K562 (cell line): Measurements from ENCODE around the gene TNFAIP3. TPM values are rescaled to one million over a fixed set of nuclear protein-coding genes. Genes with fewer than 3 reads are reported as not detected.

Experiments
- BMI1 ChIP-seq: fragments of 150-350 bp; IDR thresholded peaks from 2 replicates; pipeline ENCODE4 v1.6.1; 2014; ENCODE audit warnings: low read length
- CSDE1 ChIP-seq, 2 experiments: fragments of 450-650 bp; IDR thresholded peaks; 2 replicates each; pipeline ENCODE4 v1.6.1; 2016; ENCODE audit warnings: mild to moderate bottlenecking in 1 of 2
- FOS ChIP-seq: IDR thresholded peaks from 3 replicates; pipeline ENCODE4 v1.6.1; 2011; ENCODE audit not compliant: insufficient read length; ENCODE audit errors: extremely low read depth
- HNRNPK ChIP-seq: fragments of 200-400 bp; formaldehyde crosslinking; IDR thresholded peaks from one replicate; pipeline ENCODE4 v1.6.1; 2018; ENCODE audit warnings: mild to moderate bottlenecking, low read depth, low read length; ENCODE audit not compliant: poor library complexity, severe bottlenecking
- MYNN ChIP-seq, 2 experiments: sonication (generic); formaldehyde crosslinking in 1 of 2; IDR thresholded peaks; 2 replicates each; pipeline versions ENCODE4 v1.5.0 to v1.6.1; 2016 to 2020; ENCODE audit warnings: antibody characterized with exemption in 1 of 2, missing genetic modification reagents in 1 of 2
- NR2C1 ChIP-seq, 2 experiments: fragments of 450-650 bp; IDR thresholded peaks; 2 replicates each; pipeline ENCODE4 v1.6.1; 2017; ENCODE audit warnings: mild to moderate bottlenecking in 2 of 2, antibody characterized with exemption in 1 of 2, inconsistent platforms in 1 of 2, missing compliant biosample characterization in 1 of 2, missing genetic modification characterization in 1 of 2
- PHB ChIP-seq: fragments of 250-450 bp; sonication (Bioruptor Pico); IDR thresholded peaks from 2 replicates; pipeline ENCODE4 v1.5.0; 2021
- RCOR1 ChIP-seq, 2 experiments: IDR thresholded peaks; 2 replicates each; pipeline ENCODE4 v1.6.1; 2012; ENCODE audit warnings: low read depth in 2 of 2, low read length in 2 of 2, borderline replicate concordance in 1 of 2, improper control_type of control experiment in 1 of 2
- SMARCC2 ChIP-seq: fragments of 450-650 bp; IDR thresholded peaks from 2 replicates; pipeline ENCODE4 v1.6.1; 2017; ENCODE audit warnings: antibody characterized with exemption, moderate library complexity, mild to moderate bottlenecking, low read depth
- SMARCE1 ChIP-seq: fragments of 450-650 bp; IDR thresholded peaks from 2 replicates; pipeline ENCODE4 v1.7.1; 2016; ENCODE audit warnings: mild to moderate bottlenecking
- STAT5B ChIP-seq: fragments of 250-450 bp; sonication (Bioruptor Pico); IDR thresholded peaks from 2 replicates; pipeline ENCODE4 v1.8.0; 2021; ENCODE audit warnings: mild to moderate bottlenecking, inconsistent platforms
- TCF7 ChIP-seq: sonication (generic); IDR thresholded peaks from 2 replicates; pipeline ENCODE4 v1.6.1; 2016; ENCODE audit warnings: antibody characterized with exemption, borderline replicate concordance
- ZNF143 ChIP-seq: sonication (generic); formaldehyde crosslinking; IDR thresholded peaks from 2 replicates; pipeline ENCODE4 v1.9.0; 2022; ENCODE audit warnings: mild to moderate bottlenecking, missing genetic modification reagents
- ZNF212 ChIP-seq: fragments of 450-650 bp; formaldehyde crosslinking; IDR thresholded peaks from 2 replicates; pipeline ENCODE4 v1.4.0; 2020; ENCODE audit warnings: mild to moderate bottlenecking
- ZNF217 ChIP-seq: sonication (generic); formaldehyde crosslinking; IDR thresholded peaks from 2 replicates; pipeline ENCODE4 v1.8.0; 2022; ENCODE audit warnings: mild to moderate bottlenecking, missing genetic modification reagents
- ZNF224 ChIP-seq: sonication (generic); formaldehyde crosslinking; IDR thresholded peaks from 2 replicates; pipeline ENCODE4 v1.8.0; 2022; ENCODE audit warnings: mild to moderate bottlenecking, missing genetic modification reagents
- ZNF507 ChIP-seq: conservative IDR thresholded peaks from 2 replicates; pipeline ENCODE4 v1.6.1; 2017; ENCODE audit warnings: missing genetic modification characterization, missing compliant biosample characterization
- ZNF583 ChIP-seq: fragments of 250-450 bp; sonication (Bioruptor Pico); IDR thresholded peaks from 2 replicates; pipeline ENCODE4 v1.4.0; 2020
- ZNF644 ChIP-seq: fragments of 200-800 bp; sonication (Bioruptor generic); IDR thresholded peaks from 2 replicates; pipeline ENCODE4 v1.6.1; 2016; ENCODE audit warnings: low read depth, missing genetic modification characterization, missing compliant biosample characterization
- polyA plus RNA-seq, 8 experiments: library from polyadenylated mRNA; depleted of rRNA in 4 of 8; stranded (reverse) in 5 of 8; unstranded in 3 of 8; fragments of >200 nt; fragmentation: Nextera tagmentation in 2 of 8; fragmentation: Illumina TruSeq in 1 of 8; extraction: Ambion mirVana in 2 of 8; extraction: Trizol in 1 of 8; gene quantifications; 2 replicates each; pipeline versions ENCODE4 v1.2.1 to v1.2.3, GENCODE V29; 2011 to 2014; ENCODE audit warnings: inconsistent platforms in 1 of 8, missing spikeins in 1 of 8
- total RNA-seq, 7 experiments: library from RNA; depleted of rRNA in 6 of 7; stranded (reverse); fragments of >200 nt in 6 of 7; fragmentation: Illumina TruSeq in 2 of 7; extraction: Trizol in 2 of 7; gene quantifications; 2 replicates each; pipeline versions ENCODE4 v1.2.1 to v1.2.3, GENCODE V29; 2011 to 2021; ENCODE audit warnings: low replicate concordance in 1 of 7
- TF ChIP-seq, protein P1 (sequence below): fragments of 450-650 bp; IDR thresholded peaks from 2 replicates; pipeline ENCODE4 v1.6.1; 2016; ENCODE audit warnings: low read depth, mild to moderate bottlenecking, moderate library complexity
- TF ChIP-seq, protein P2 (sequence below): sonication (generic); formaldehyde crosslinking; IDR thresholded peaks from 2 replicates; pipeline ENCODE4 v1.8.1; 2022; ENCODE audit warnings: missing genetic modification reagents
- TF ChIP-seq, protein P3 (sequence below): fragments of 250-450 bp; sonication (Bioruptor Pico); IDR thresholded peaks from 2 replicates; pipeline ENCODE4 v1.6.1; 2021; ENCODE audit warnings: mild to moderate bottlenecking
- TF ChIP-seq, protein P4 (sequence below): fragments of 450-650 bp; formaldehyde crosslinking; IDR thresholded peaks from 2 replicates; pipeline ENCODE4 v1.4.0; 2020; ENCODE audit warnings: mild to moderate bottlenecking, mixed read lengths
- TF ChIP-seq, protein P5 (sequence below): IDR thresholded peaks from 2 replicates; pipeline ENCODE4 v1.6.1; 2011; ENCODE audit warnings: borderline replicate concordance, low read depth, mild to moderate bottlenecking, moderate library complexity, low read length; ENCODE audit not compliant: insufficient read depth, poor library complexity, severe bottlenecking

Gene TNFAIP3
- total and polyA plus RNA-seq, 9 of the 15 experiments (the other 6 are each of a cell fraction or from before 2014, with no cell fraction given): 0.79 to 17.0 (median 6.4) TPM

DNA sequence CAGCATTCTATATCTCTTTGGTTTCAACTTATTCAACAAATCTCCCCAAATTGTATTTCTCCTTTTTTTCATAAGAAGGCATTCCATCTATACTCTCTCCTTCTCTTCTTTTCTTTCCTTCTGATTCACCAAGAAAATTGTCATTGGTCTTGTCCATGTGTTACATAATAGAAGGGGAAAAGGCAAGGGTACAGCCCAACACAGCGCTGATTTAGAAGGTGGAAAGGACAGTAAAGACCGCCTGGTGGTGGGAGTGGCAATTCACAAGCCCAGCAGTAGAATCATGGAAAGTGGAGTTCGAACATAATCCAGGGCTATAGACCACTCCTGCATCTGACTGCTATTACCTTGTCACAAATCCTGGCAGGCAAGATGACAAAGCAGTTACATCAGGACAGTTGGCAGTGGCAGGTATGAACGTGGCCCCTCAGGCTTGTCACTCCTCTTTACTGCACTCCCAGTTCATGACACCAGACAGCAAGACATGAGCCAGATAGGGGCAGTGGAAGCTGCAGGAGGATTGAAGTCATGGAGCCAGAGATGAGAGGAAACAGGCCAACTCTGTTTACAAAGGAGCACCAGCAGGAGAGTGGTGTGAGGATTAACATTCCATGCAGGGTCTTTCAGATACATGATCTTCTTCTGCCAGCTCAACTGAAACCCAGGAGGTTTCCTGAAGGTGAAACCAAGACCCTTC, 2.1 kb upstream of the TNFAIP3 start (continued):
- no peak for TF ChIP-seq ZNF143
- TF ChIP-seq HNRNPK: no peak
- TF ChIP-seq, protein P1, sequence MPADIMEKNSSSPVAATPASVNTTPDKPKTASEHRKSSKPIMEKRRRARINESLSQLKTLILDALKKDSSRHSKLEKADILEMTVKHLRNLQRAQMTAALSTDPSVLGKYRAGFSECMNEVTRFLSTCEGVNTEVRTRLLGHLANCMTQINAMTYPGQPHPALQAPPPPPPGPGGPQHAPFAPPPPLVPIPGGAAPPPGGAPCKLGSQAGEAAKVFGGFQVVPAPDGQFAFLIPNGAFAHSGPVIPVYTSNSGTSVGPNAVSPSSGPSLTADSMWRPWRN: no peak
- TF ChIP-seq ZNF212 (CRISPR knock-in tag): no peak
- TF ChIP-seq BMI1: no peak
- TF ChIP-seq, protein P2, sequence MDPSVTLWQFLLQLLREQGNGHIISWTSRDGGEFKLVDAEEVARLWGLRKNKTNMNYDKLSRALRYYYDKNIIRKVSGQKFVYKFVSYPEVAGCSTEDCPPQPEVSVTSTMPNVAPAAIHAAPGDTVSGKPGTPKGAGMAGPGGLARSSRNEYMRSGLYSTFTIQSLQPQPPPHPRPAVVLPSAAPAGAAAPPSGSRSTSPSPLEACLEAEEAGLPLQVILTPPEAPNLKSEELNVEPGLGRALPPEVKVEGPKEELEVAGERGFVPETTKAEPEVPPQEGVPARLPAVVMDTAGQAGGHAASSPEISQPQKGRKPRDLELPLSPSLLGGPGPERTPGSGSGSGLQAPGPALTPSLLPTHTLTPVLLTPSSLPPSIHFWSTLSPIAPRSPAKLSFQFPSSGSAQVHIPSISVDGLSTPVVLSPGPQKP (CRISPR knock-in tag): no peak
- TF ChIP-seq PHB (CRISPR knock-in tag): no peak
- TF ChIP-seq MYNN (IDR thresholded peaks at IDR 0.05): peak; percentile 22; the same call in 1 of the 2 replicates
- TF ChIP-seq MYNN (CRISPR knock-in tag; IDR thresholded peaks at IDR 0.05): no peak
- TF ChIP-seq FOS: no peak
- no peak for TF ChIP-seq RCOR1 (IDR thresholded peaks at IDR 0.05; ENCODE audit: borderline replicate concordance in 1 of 2, low read depth in 2 of 2, low read length in 2 of 2)
- TF ChIP-seq, protein P3, sequence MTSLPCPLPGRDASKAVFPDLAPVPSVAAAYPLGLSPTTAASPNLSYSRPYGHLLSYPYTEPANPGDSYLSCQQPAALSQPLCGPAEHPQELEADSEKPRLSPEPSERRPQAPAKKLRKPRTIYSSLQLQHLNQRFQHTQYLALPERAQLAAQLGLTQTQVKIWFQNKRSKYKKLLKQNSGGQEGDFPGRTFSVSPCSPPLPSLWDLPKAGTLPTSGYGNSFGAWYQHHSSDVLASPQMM (CRISPR knock-in tag): no peak
- TF ChIP-seq CSDE1 (IDR thresholded peaks at IDR 0.05): no peak
- no peak for TF ChIP-seq SMARCE1
- no peak for TF ChIP-seq TCF7
- no peak for TF ChIP-seq ZNF507 (tag)
- TF ChIP-seq ZNF644: no peak
- TF ChIP-seq, protein P4, sequence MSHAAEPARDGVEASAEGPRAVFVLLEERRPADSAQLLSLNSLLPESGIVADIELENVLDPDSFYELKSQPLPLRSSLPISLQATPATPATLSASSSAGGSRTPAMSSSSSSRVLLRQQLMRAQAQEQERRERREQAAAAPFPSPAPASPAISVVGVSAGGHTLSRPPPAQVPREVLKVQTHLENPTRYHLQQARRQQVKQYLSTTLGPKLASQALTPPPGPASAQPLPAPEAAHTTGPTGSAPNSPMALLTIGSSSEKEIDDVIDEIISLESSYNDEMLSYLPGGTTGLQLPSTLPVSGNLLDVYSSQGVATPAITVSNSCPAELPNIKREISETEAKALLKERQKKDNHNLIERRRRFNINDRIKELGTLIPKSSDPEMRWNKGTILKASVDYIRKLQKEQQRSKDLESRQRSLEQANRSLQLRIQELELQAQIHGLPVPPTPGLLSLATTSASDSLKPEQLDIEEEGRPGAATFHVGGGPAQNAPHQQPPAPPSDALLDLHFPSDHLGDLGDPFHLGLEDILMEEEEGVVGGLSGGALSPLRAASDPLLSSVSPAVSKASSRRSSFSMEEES (CRISPR knock-in tag): no peak
- 0 out of 2 replicates have a peak, but pooled peaks have one; percentile 19 for TF ChIP-seq ZNF583 (CRISPR knock-in tag)
- TF ChIP-seq STAT5B (CRISPR knock-in tag): no peak
- no peak for TF ChIP-seq ZNF217 (CRISPR knock-in tag)
- no peak for TF ChIP-seq ZNF224 (CRISPR knock-in tag)
- TF ChIP-seq, protein P5, sequence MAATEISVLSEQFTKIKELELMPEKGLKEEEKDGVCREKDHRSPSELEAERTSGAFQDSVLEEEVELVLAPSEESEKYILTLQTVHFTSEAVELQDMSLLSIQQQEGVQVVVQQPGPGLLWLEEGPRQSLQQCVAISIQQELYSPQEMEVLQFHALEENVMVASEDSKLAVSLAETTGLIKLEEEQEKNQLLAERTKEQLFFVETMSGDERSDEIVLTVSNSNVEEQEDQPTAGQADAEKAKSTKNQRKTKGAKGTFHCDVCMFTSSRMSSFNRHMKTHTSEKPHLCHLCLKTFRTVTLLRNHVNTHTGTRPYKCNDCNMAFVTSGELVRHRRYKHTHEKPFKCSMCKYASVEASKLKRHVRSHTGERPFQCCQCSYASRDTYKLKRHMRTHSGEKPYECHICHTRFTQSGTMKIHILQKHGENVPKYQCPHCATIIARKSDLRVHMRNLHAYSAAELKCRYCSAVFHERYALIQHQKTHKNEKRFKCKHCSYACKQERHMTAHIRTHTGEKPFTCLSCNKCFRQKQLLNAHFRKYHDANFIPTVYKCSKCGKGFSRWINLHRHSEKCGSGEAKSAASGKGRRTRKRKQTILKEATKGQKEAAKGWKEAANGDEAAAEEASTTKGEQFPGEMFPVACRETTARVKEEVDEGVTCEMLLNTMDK: no peak
- no peak for TF ChIP-seq NR2C1 (IDR thresholded peaks at IDR 0.05)
- peak; percentile 52; the same call in 1 of the 2 replicates for TF ChIP-seq NR2C1 (tag; IDR thresholded peaks at IDR 0.05)
- no peak for TF ChIP-seq SMARCC2
